ENCODE results near the gene KCNT1. TPM values are rescaled to one million over a fixed set of nuclear protein-coding genes. Genes with fewer than 3 reads are reported as not detected.

The KCNT1 gene
- total RNA-seq, 2 donors from 2014 or later = 0.28 to 0.38 TPM

DNA sequence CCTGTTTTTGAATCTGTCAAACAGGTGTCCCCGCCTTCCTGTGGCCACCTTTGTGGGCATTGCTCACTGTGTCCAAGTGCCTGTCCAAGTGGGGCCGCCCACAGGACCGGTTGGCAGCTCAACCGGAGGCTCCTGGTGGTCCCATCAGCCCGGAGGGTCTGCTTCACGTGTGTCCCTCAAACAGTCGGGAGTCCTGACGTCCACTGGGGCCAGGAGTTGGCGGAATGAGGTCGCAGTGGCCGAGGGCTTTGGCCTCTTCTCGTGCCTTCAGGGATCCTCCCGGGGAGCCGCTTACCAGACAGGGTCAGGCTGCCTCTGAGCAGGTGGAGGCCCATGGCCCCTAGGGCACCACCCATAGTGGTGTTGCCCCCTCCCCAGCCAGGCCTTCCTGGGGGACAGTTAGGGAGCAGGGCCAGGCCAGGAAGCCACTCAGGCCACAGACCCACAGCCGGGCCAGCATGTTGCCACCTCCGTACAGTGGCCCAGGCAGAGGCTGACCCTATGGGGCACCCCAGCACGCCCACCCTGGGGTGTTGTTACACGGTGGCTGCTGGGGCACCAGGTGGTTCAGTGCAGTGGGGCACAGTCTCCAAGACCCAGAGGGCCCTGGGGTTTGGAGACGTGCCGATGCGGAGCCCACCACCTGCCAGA is 69.5 kb downstream of the KCNT1 start:
- intact Hi-C loops (cut with DNase I) = no loop called here
- DNase-seq (ENCODE audit: low spot score) = no peak

DNA sequence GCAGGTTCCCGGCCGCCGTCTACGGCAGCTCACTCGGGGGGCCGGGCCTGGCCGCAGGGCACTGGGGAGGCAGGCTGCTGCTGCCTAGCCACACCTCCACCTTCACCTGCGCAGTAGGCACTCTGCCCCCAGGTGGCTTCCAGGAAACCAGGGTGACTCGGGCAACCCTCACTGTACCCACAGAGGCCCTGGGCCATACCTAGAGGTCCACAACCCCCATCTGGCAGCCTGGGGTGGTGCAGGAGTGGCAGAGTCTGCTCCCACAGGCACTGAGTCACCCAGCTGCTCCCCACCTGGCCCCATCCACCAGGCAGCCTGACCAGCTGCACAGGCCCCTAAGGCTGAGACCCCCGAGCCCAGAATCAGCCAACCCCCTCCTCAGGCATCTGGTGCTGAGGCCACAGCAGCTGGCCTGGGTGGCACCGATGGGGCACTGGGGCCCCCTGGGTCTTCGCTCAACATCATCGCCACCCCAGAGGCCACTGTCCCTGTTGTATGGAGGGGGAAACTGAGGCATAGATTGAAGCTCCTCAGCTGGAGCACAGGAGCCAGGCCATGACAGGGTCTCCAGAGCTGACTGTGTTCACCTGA is 70.2 kb downstream of the KCNT1 start:
- no peak for DNase-seq (ENCODE audit: low spot score)
- intact Hi-C loops (cut with DNase I) = no loop called here

DNA sequence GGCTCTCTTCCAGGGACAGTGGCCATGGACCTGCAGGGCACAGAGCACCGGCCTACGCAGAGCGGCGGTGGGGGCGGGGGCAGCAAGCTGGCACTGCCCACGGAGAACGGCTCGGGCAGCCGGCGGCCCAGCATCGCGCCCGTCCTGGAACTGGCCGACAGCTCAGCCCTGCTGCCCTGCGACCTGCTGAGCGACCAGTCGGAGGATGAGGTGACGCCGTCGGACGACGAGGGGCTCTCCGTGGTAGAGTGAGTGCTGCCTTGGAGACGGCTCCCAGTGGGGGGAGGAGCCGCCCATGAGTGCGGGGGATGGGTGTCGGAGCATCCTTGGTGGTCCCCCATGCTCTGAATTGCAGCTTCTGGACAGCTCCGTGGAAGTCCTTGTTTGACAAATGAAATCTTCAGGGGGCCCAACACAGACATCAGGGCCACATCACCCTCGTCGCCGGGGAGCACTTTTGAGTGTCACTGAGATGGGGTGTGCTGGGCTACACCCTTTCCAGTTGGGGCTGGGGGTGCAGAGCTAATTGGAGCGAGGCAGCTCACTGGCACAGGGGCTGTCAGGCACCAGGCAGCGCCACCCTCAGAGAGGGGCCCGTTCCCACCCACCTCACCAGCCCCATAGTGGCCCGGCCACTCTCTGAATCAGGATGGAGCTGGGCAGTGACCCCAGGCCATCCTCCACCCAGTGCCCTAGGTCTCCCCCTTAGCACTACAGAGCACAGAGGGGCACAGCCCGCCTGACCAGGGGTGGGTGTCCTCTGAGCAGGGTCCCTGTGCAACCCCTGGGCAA is 70.9 kb downstream of the KCNT1 start:
- intact Hi-C loops (cut with DNase I) = no loop called here
- no peak for DNase-seq (ENCODE audit: low spot score)

DNA sequence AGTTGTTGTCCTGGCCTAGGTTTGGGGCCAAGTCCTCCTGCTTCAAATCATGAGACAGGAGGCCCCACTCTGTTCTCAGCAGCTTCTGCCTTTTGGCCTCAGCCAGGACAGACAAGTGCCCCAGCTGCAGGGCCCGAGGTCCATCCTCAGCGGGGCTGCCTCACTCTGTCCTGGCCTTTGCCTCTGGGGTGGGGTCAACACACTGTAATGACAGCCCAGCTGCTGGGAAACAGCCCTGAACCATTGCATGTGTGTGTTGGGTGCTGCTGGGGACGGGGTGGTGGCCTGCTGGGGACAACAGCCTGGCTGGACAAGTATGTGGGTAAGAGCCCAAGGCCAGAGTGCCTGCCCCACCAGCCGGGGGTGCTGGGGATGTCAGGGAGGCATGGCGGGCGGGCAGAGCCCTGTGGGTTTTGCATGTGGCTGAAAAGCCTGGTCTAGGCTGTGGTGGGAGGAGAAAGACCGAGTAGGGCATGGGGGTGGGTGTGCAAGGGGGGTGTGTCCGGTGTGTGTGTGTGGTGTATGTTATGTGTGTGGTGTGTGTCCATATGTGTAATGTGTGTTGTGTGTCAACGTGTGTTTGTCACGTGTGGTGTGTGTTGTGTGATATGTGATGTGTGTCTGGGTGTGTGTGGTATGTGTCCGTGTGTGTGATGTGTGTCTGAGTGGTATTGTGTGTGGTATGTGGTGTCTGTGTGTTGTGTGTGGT is 71.7 kb downstream of the KCNT1 start:
- intact Hi-C loops (cut with DNase I) = no loop called here
- no peak for DNase-seq (ENCODE audit: low spot score)

DNA sequence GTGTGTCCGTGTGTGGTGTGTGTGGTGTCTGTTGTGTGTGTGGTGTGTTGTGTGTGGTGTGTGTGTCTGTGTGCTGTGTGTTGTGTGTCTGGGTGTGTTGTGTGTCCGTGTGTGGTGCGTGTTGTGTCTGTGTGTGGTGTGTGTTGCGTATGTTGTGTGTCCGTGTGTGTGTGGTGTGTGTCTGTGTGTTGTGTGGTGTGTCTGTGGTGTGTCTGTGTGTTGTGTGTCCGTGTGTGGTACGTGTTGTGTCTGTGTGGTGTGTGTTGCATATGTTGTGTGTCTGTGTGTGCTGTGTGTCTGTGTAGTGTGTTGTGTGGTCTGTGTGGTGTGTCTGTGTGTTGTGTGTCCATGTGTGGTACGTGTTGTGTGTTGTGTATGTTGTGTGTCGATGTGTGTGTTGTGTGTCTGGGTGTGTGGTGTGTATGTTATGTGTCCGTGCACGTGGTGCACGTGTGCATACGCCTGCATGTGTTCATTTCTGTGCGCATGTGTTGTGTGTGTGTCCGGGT is 72.3 kb downstream of the KCNT1 start:
- intact Hi-C loops (cut with DNase I) = no loop called here

DNA sequence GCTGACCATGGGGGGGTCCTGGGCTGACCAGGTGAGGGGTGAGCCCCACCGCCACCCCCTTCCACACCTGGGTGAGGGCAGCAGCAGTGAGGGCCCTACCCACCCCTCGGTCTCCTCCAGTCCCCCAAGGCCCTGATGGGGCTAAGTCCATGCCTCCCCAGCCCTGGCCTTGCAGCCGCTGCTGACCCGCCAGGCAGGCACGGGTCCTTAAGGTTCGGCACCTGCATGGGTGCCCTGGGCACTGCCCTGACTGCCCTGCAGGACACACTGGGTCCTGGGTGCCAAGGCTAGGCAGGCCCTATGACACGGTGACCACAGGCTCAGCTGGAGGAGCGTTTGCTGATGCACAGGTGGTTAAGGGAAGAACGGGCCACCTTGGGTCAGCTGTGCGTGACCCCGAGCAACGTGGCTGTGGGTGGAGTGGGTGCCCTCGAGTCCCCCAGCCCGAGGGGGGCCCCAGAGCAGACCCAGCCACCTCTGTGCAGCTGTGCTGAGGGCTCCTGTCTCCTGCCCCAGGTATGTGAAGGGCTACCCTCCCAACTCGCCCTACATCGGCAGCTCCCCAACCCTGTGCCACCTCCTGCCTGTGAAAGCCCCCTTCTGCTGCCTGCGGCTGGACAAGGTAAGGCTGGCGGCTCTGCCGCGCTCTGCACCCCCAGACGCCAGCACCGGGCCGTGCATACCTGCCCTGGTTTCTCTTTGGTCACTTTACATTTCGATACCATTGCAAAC is 73.0 kb downstream of the KCNT1 start:
- intact Hi-C loops (cut with DNase I) = no loop called here
- DNase-seq (ENCODE audit: low spot score) = no peak

More for the DNA sequence above, 72.3 kb downstream of the KCNT1 start:
- no peak for DNase-seq (ENCODE audit: low spot score)

DNA sequence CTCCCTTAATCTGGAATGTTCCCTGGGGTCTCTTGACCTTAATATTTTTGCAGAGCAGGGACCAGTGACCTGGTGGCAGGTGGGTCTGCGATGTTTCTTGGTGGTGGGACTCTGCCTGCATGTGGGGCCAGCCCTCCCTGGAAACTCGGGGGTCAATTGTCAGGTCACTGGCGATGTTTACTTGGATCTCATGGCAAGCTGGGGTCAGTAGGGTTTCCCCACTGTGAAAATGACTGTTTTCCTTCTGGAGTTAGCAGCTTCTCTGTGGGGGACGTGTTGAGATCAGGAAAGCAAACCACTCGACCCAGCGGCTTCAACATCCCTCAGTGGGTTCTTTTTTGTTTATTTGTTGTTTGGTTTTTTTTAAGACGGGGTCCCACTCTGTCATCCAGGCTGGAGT is 73.9 kb downstream of the KCNT1 start:
- DNase-seq (ENCODE audit: low spot score) = no peak
- intact Hi-C loops (cut with DNase I) = no loop called here

DNA sequence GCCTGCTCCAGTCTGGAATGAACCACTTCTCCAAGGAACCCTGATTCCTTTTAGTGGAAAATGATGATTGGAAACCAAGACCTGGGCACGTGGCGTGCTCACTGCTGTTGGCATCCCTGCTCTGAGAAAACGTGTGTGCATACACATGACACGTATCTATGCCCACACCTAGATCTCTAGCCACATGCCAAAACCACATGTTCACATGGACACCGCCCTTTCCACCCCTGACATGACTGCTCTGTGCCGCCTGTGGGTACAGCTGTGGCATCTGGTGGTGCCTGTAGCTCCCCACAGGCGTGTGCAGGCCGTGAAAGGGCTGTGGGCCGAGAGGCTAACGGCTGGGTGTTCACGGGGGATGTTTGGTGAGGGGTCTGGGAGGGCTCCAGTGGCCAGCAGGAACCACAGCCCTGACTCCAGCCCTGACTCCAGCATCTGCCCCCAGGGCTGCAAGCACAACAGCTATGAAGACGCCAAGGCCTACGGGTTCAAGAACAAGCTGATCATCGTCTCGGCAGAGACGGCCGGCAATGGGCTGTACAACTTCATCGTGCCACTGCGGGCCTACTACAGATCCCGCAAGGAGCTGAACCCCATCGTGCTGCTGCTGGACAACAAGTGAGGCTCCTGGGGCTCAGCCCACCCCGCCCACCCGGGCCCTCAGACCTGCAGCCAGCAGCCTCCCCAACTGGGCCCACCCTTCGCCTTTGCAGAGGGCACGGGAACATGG is 75.1 kb downstream of the KCNT1 start:
- intact Hi-C loops (cut with DNase I) = no loop called here
- no peak for DNase-seq (ENCODE audit: low spot score)

DNA sequence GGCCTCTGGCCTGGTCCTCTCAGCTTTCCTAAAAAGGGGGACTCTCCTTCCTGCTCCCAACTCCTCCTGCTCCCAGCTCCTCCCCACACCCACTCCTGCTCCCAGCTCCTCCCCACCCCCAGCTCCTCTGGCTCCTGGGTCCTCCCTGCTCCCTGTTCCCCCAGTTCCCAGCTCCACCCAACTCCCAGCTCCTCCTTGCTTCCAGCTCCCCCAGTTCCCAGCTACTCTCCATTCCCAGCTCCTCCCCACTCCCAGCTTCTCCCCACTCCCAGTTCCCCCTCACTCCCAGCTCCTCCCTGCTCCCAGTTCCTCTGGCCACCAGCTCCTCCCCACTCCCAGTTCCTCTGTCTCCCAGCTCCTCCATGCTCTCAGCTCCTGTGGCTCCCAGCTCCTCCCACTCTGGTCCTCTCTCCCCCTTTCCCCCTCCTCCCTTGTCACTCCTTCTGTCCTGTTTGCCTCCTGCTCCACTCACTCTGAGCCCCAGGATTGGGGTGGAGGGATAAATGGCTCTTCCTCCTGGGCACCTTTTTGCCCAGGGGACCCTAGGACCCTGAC is 75.7 kb downstream of the KCNT1 start:
- intact Hi-C loops (cut with DNase I) = no loop called here
- DNase-seq (ENCODE audit: low spot score) = no peak

DNA sequence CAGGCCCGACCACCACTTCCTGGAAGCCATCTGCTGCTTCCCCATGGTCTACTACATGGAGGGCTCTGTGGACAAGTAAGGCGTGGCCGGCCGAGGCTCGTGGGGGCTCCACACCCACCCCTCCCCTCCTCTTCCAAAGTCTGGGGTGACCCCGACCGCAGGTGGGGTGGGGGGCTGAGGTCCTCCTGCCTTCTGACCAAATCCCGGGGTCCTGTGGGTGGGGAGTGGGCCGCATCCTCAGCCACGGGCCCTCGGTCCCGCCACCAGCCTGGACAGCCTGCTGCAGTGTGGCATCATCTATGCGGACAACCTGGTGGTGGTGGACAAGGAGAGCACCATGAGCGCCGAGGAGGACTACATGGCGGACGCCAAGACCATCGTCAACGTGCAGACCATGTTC is 76.4 kb downstream of the KCNT1 start:
- no peak for DNase-seq (ENCODE audit: low spot score)
- intact Hi-C loops (cut with DNase I) = no loop called here

DNA sequence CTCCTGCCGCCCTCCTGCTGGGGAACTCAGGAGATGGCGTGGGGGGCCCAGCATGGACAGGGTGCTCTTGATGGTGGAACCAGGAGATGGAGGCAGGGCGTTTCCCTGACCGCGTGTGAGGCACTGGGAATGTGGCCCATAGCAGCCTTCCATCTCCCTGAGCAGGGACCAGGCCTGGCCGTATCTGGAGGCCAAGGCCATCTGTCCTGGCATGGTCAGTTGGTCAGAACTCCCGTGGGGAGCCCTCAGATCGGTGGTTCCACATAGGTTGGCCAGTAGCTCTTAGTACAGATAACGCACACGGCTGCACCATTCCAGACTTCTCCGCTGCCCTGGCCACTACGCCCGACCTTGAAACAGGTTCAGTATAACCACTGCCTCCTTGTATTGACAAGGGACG is 77.6 kb downstream of the KCNT1 start:
- no peak for DNase-seq (ENCODE audit: low spot score)
- intact Hi-C loops (cut with DNase I) = no loop called here

DNA sequence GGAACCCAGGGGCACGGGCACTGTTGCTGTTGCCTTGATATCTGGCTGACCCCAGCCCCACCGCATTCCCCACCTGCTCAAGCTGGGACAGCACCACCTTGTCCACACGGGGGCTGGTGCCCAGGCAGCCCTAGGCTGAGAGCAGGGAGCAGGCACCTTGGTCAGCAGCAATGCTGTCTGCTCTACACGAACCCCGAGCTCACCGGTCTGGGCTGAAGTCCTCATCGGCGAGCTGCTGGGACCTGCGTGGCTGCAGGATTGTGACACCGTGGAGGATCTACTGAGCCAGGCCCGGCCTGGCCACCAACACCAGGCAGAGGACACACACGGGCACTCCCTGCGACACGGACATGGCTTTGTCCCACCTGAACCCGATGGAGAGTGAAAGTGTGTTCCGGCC is 78.1 kb downstream of the KCNT1 start:
- no peak for DNase-seq (ENCODE audit: low spot score)
- intact Hi-C loops (cut with DNase I) = no loop called here

DNA sequence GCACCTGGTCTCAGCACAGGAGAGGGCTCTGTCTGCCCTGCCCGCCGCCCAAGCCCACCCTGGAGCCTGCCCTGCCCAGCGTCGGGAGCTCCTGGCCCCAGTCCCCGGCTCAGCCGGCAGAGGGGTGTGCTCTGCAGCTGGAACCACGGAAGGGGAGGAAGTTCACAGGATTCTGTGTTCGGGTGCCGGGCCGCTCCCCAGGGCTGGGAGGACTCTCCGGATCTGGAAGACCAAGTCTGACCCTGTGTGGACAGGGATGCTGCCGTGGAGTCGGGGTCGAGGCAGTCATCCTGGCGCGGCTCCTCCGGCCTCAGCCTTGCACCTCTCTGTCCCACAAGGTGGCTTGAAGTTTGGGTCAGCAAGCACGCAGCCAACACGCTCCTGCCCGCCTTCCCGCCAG is 78.6 kb downstream of the KCNT1 start:
- intact Hi-C loops (cut with DNase I) = no loop called here
- no peak for DNase-seq (ENCODE audit: low spot score)

DNA sequence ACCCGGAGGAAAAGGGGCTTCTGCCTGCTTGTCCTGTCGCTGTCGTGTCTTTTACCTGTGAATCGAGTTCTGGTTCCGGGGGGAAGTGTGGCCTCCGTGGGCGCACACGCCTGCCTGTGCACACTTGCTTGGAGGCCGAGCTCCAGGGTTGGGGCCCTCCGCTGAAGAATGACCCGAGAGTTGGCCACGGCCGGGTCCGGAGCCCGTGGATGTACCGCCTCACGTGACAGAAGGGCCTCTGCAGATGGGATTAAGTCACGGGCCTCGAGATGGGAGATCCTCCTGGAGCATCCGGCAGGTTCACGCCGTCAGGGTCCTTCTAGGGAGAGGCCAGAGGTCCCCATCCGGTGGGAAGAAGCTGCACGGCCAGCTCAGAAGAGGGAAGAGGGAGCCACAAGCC is 81.0 kb downstream of the KCNT1 start:
- intact Hi-C loops (cut with DNase I) = no loop called here
- no peak for DNase-seq (ENCODE audit: low spot score)

DNA sequence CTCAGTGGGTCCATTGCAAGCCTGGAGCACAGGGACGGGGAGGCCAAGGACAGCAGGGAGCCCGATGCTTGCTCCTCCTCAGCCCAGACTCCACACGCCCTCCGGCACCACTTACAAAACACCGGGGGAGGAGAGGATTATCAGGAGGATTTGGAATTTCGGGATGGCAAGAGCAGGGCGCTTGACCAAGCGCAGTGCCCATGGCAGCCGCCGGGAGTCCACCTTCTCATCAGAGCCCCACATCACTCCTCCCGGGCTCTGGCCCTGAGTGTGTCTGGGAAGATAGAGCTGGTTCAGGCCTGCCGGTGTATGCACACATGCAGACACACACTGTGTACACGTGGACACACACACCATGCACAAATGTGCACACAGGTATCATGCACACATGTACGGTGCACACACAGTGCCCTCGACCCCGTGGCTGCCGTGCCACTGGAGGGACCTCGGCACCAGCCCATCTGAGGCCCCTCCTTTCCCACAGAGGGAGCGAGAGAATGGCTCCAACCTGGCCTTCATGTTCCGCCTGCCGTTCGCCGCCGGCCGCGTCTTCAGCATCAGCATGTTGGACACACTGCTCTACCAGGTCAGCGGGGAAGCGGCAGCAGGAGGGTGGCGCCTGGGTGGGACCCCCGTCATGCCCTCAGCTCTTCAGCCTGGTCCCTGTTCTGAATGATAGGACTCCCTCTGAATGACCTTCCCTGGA is 81.7 kb downstream of the KCNT1 start:
- DNase-seq (ENCODE audit: low spot score) = no peak

DNA sequence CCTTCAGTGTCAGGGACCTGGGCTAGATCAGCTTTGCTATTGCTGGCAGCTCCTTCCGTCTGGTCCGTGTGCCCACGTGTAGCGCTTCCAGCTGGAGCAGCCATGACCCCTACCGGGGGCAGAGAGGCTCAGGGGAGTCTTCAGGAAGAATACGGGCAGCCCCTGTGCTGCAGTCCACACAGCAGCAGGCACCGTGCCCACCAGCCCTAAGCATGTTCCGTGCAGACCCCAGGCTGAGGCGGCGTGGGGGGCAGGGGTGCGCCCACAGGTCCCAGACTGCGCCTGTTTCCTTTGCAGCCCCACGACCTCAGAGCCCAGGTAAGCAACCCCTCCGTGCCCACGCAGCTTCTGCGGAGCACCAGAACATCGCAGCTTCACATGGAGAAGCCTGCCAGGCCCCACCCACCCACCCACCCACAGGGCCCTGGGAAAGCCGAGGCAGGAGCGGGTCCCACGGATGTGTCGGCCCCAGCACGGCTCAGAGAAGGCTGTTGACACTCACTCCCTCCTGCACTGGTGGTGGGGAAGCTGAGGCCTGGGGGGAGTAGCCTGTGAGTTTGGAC is 83.1 kb downstream of the KCNT1 start:
- intact Hi-C loops (cut with DNase I) = no loop called here
- DNase-seq (ENCODE audit: low spot score) = no peak

More for the DNA sequence above, 81.7 kb downstream of the KCNT1 start:
- intact Hi-C loops (cut with DNase I) = no loop called here

DNA sequence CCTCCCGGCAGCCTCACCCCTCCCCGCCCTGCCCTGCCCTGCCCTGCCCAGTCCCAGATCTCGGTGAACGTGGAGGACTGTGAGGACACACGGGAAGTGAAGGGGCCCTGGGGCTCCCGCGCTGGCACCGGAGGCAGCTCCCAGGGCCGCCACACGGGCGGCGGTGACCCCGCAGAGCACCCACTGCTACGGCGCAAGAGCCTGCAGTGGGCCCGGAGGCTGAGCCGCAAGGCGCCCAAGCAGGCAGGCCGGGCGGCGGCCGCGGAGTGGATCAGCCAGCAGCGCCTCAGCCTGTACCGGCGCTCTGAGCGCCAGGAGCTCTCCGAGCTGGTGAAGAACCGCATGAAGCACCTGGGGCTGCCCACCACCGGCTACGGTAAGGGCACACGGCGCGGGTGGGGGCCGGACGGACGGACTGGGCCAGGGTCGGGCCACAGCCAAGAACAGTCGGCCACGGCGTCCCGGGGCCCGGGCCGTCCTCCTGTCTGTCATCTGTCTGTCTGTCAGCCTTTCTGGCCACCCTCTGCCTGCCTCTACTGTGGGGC is 84.2 kb downstream of the KCNT1 start:
- intact Hi-C loops (cut with DNase I) = no loop called here
- no peak for DNase-seq (ENCODE audit: low spot score)

Data from posterior vena cava (tissue), 2 donors.